ES-I3 (cell line): Measurements from ENCODE around the gene LRRFIP1.

Experiments
- H3K36me3 ChIP-seq: 2 replicates; pipeline ENCODE4 v1.6.1; 2013; ENCODE audit warnings: mild to moderate bottlenecking, low read length, control low read depth, moderate library complexity; ENCODE audit not compliant: insufficient read depth
- H3K4me1 ChIP-seq: 2 replicates; pipeline ENCODE4 v1.6.1; 2013; ENCODE audit warnings: mild to moderate bottlenecking, control low read depth, low read length; ENCODE audit not compliant: insufficient read depth
- H3K9ac ChIP-seq: 2 replicates; pipeline ENCODE4 v1.6.1; 2013; ENCODE audit warnings: low read depth, mild to moderate bottlenecking, low read length, moderate library complexity
- H3K9me3 ChIP-seq: 2 replicates; pipeline ENCODE4 v1.6.1; 2013; ENCODE audit warnings: mild to moderate bottlenecking, low read length, moderate library complexity; ENCODE audit not compliant: control insufficient read depth, insufficient read depth

LRRFIP1 gene

DNA sequence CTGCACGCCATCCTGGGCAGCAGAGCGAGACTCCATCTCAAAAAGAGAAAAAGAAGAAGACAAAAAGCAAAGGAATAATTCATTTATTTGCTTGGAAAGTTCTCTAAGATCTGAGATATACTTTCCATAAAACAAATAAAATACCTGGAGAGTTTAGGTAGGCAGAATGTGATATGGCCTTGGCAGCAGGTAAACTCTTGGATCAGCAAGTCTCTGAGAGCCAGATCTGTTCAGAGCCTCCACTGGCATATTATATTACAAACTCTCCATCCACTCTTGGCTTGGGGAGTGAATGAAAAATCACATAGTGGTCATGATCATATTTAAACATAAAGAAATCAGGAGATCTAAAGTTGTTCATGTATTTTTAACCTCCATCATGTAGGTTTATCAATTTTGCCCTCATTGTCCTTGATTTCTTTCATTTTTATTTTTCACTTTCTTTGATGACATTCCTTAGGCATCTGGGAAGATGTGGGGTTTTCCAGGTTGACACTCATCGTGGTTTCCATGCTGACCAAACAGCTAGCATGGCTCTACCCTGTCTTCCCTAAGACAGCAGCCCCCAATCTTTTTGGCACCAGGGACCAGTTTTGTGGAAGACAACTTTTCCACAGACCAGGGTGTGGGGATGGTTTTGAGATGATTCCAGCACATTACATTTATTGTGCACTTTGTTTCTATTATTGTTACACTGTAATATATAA, 10.2 kb downstream of the LRRFIP1 start:
- Histone ChIP-seq H3K4me1 (no peaks in the 10 kb centered on the region), H3K9me3 (peaks cover 8% of the 10 kb centered on the region), H3K9ac (no peak overlapping the region), H3K36me3 (peaks cover 11% of the 10 kb centered on the region)

DNA sequence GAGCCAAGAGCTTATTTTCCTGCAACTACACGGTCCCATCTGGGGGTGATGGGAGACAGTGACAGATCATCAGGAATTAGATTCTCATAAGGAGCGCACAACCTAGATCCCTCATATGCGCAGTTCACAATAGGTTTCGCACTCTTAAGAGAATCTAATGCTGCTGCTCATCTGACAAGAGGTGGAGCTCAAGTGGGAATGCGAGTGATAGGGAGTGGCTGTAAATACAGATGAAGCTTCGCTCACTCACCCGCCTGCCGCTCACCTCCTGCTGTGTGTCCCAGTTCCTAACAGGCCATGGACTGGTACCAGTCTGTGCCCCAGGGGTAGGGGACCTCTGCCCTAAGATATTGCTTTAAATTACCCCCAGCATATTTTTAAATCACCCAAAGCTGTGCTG, 10.8 kb downstream of the LRRFIP1 start:
- Histone ChIP-seq H3K4me1 (no peaks in the 10 kb centered on the region), H3K9me3 (peaks cover 8% of the 10 kb centered on the region), H3K9ac (no peak overlapping the region), H3K36me3 (peaks cover 8% of the 10 kb centered on the region)

DNA sequence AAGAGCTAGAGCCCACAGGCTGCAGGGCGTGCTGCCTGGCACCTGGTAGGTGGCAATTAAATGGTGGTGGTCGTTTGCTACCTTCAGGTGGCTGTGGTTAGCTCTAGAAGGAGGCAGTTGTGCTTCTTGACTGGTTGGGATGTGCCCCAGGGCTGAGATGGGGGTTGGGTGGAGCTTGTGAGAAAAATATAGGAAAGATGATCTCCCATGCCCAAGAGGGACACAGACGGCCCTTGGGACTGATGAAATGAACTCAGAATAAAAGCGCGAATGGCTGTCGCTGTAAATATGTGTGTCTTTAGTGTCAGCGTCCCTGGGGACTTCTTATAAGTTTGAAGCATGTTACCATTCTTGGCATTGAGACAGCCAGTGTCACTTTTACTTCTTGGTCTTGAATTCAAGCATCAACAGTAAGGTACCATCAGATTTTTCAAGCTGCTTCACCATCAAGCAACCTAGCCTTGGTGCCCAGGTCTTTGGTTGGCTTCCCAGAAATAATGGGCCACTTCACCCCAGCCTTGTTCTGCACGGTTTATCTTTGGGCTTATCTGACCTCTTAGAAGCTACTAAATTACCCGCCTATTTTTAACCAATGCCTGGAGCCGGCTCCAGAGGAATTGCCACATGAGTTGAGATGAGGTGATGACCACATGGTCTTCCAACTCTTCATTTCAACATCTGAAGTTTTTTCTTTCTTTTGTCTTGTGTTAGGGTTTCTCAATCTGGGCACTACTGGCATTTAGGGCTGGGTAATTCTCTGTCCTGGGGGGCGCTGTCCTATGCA, 11.9 kb downstream of the LRRFIP1 start:
- peaks cover 3% of the 10 kb centered on the region; the same call in 1 of the 2 replicates for H3K36me3 ChIP-seq
- H3K4me1 ChIP-seq: no peaks in the 10 kb centered on the region
- H3K9me3 ChIP-seq: peaks cover 6% of the 10 kb centered on the region
- no peak overlapping the region for H3K9ac ChIP-seq

DNA sequence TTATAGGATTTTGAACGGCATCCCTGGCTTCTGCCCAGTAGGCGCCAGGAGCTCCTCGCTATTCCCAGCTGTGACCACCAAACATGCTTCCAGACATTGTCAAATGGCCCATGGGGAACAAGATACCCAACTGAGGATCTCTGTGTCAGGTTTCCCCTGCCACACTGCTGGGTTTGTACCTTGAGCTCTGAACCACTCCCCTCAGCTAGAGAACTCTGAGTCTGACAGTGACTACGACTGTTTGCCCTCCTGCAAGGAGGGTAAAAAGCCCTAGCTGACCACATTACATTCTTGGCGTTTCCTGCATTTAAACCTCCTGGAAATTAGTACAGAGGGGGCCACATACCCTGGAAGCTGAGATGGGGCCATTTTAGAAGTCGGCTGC, 12.4 kb downstream of the LRRFIP1 start:
- no peak overlapping the region for H3K9ac ChIP-seq
- H3K9me3 ChIP-seq: peaks cover 5% of the 10 kb centered on the region
- no peaks in the 10 kb centered on the region for H3K36me3 ChIP-seq
- H3K4me1 ChIP-seq: no peaks in the 10 kb centered on the region

DNA sequence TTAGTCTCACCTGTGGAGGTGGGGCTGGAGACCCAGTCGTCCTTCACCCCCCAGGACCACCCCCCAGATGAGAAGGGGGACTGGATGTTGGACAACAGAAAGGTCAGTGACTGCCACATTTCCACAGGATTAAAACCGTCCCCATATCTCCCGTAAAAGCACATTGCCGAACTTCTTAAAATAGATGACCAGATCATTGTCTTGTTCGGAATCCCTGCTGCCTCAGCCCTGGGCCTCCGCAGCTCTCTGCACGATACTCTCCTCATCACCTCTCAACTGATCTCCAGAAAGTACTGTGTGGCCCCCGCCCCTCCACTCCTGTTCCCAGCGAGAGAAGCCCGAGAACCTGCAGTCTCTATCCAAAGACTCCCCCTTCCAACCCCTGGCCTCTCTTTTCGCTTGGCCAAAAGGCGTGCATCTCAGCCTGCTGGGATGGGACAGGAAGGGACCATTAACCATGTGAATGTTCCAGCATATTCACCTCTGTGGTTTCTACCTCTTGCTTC, 13.2 kb downstream of the LRRFIP1 start:
- Histone ChIP-seq H3K4me1 (no peaks in the 10 kb centered on the region), H3K9me3 (peaks cover 5% of the 10 kb centered on the region), H3K36me3 (0 out of 2 replicates have a peak, but pooled peaks cover 3% of the 10 kb centered on the region), H3K9ac (no peak overlapping the region)

DNA sequence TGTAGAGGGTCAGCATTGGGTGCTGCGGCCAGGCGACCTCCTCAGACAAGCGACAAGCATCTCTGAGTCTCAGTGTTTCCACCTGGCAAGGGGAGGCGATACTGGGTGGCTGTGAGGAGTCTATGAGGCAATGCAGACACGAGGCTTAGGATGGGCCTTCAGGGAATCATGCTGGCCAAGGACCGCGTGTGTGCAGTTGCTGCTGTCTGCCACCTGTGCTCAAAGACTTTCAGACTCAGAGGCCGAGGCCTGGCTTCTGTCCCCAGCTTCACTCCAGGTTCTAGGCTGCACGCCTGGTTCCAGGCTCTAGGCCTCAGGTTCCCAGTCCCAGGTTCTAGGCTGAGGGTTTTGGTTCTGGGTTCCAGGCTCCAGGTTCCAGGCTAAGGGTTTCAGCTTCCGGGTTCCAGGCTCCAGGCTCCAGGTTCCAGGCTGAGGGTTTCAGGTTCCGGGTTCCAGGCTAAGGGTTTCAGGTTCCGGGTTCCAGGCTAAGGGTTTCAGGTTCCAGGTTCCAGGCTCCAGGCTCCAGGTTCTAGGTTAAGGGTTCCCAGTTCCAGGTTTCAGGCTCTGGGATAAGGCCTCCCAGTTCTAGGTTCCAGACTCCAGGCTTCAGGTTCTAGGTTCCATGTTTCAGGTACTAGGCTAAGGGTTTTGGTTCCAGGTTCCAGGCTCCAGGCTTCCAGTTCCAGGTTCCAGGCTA, 14.8 kb downstream of the LRRFIP1 start:
- Histone ChIP-seq H3K9ac (no peak overlapping the region), H3K4me1 (no peaks in the 10 kb centered on the region), H3K9me3 (peaks cover 5% of the 10 kb centered on the region), H3K36me3 (peaks cover 6% of the 10 kb centered on the region; the same call in 1 of the 2 replicates)

DNA sequence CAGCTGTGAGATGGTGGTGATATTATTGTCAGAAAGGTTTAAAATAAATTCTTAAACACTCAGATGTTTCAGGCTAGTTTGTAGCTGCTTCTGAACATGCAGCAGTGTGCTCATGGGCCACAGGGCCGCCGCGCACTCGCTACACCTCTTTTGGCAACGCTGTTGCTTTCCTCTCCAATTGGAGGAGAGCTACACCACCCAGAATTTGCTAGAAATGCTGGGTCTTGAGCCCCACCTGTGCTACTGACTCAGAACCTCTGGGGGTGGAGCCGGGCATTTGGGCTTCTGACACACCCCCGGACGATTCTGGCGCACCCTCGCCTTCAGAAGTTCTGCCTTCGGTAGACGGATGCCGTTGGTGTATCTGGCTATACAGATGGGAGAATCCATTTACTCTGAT, 15.7 kb downstream of the LRRFIP1 start:
- Histone ChIP-seq H3K36me3 (peaks cover 6% of the 10 kb centered on the region; the same call in 1 of the 2 replicates), H3K9ac (no peak overlapping the region), H3K9me3 (no peaks in the 10 kb centered on the region; the same call in 1 of the 2 replicates), H3K4me1 (no peaks in the 10 kb centered on the region)

DNA sequence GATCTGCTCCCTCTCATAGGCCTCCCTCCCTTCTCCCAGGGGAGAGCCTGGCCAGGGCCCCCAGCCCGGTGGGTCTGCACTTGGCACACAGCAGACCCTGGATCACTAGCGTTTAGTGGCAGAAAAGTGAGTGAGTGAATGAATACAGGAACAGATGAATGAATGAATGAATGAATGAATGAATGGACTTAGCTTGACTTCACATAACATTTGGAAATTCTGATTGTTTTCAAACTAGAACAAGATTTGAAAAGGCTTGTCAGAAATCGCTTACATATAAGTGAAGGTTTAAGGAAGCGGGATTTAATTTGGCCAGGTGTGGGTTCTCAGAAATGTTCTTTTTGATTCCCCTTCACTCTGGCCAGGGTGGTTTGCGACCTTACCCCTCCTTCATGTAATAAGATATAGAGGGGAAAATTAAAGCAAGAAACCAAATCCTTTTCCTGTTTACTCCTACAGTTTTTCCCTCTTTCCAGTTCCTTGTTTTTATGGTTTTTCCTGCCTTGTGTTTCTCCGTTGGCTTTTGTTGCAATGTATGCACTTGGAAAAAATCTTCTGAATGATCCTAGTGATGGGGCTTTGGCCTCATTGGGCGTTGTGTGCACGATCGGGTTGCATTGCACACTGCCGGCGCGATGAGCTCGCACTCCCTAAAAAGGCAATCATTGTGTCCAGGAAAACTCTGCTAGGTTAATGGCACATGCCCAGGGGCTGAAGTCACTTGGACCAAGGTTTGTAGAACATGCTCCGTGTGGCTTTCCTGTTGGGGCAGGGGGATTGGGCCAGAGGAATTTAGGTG, 16.4 kb downstream of the LRRFIP1 start:
- H3K4me1 ChIP-seq: no peaks in the 10 kb centered on the region

DNA sequence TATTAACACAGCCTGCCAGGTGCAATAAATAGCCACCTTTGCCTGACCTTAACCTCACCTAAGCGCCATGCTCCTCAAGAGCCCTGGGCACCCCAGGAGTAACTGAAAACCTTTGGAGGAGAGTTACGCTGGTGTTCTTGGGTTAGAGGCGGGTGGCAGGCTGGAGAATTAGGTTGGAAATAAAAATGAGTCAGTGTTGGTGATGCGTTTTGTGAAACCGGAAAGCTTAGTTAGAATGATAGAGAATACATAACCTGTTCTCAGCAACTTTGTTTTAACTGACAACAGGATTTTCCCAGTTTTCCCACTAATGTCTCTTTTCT, 17.0 kb downstream of the LRRFIP1 start:
- no peaks in the 10 kb centered on the region; the same call in 1 of the 2 replicates for H3K9me3 ChIP-seq
- H3K4me1 ChIP-seq: no peaks in the 10 kb centered on the region
- H3K9ac ChIP-seq: no peak overlapping the region
- peaks cover 6% of the 10 kb centered on the region; the same call in 1 of the 2 replicates for H3K36me3 ChIP-seq

More for the DNA sequence above, 16.4 kb downstream of the LRRFIP1 start:
- no peaks in the 10 kb centered on the region; the same call in 1 of the 2 replicates for H3K9me3 ChIP-seq
- peaks cover 6% of the 10 kb centered on the region; the same call in 1 of the 2 replicates for H3K36me3 ChIP-seq
- no peak overlapping the region for H3K9ac ChIP-seq

DNA sequence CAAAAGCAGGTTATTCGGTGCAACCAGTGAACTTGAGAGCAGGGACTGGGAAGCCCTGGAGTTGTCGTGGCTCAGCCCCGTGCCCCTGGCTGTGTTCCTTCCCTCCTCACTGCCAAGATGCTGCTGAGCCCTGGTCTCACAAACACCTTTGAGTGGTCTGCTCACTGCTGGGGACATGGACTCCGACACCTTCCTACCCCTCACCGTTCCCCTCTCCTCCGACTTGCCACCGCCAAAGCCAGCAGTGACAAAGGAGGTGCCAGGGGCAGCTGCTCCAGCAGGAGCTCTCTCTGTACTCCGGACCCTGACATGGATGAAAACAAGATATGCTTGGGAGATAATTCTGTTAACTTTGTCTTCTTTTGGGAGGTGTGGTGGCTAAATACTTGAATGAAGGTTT, 17.9 kb downstream of the LRRFIP1 start:
- Histone ChIP-seq H3K4me1 (no peaks in the 10 kb centered on the region), H3K9ac (no peak overlapping the region), H3K36me3 (peaks cover 7% of the 10 kb centered on the region), H3K9me3 (no peaks in the 10 kb centered on the region; the same call in 1 of the 2 replicates)

DNA sequence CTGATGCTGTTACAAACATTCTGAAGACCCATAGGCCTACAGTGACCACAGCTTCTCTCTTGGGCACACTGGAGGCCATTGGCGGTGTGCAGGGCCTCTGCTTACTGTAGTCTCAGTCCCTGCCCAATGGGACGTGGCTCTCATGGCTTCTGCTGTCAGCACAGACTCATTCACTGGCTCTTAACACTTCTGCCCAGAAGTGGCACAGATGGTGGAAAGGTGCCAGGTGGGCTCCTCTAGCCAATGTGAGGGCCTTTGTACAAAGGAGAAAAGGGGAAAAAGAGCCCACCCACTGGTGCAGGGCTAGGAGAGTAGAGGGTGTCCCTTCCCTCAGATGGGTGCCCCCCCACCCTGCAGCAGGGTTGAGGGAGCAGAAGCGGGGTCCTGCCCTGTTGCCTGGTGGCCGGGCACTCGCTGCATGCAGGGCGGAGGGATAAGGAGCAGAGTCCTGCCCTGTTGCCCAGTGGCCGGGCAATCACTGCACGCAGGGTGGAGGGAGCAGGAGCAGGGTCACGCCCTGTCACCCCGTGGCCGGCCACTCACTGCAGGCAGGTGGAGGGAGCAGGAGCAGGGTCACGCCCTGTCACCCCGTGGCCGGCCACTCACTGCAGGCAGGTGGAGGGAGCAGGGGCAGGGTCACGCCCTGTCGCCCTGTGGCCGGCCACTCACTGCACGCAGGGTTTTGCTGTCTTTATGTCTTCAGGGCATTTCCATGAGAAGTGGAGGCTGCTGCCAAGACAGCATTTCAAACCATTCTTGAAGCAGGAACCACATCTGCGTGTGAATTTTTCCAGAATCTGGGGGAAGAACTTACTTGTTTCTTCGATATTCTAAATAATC, 20.0 kb downstream of the LRRFIP1 start:
- H3K9me3 ChIP-seq: peaks cover 7% of the 10 kb centered on the region
- no peak overlapping the region for H3K9ac ChIP-seq
- no peaks in the 10 kb centered on the region for H3K4me1 ChIP-seq
- H3K36me3 ChIP-seq: peaks cover 15% of the 10 kb centered on the region

DNA sequence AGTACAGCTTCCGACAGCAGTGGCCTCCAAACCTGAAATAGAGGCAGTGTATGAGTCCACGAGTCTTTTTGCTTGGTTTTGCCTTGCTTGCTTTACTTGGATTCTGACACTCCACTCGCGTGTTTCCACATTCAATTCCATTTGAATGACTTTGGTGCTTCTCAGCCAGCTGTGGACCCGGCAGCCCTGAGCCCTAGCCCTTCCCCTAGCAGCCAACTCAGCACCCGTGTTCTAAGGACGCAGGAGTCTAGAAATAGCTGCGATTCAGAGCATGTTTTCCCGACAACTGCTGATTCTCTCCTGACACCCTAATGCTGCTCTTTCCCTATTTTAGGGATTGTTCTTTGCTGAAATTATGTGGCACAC, 20.6 kb downstream of the LRRFIP1 start:
- peaks cover 8% of the 10 kb centered on the region for H3K9me3 ChIP-seq
- no peak overlapping the region for H3K9ac ChIP-seq
- H3K4me1 ChIP-seq: no peaks in the 10 kb centered on the region
- H3K36me3 ChIP-seq: peaks cover 18% of the 10 kb centered on the region
